HG03066 (cell line): ENCODE results near the gene TOPAZ1.
"Not testable (repeated sequence)": the region's sequence is repeated elsewhere in the genome, so short reads cannot be mapped to it uniquely, and the experiment has no call there.

ENCODE experiments used
- ATAC-seq: cut with Tn5 transposase; IDR thresholded peaks from one replicate; pipeline ENCODE4 v1.9.1; 2021; ENCODE audit warnings: low read depth; ENCODE audit not compliant: unreplicated experiment

The TOPAZ1 gene

GRCh38 chr3:44326515-44326914 is 84.8 kb downstream of the TOPAZ1 start:
- no peak for ATAC-seq

- ATAC-seq = no peak
Observed at GRCh38 chr3:44329946-44330345, 88.3 kb downstream of the TOPAZ1 start.

- no peak for ATAC-seq
Observed at GRCh38 chr3:44330444-44330843, 88.8 kb downstream of the TOPAZ1 start.

- ATAC-seq = no peak
Observed at GRCh38 chr3:44334326-44334725, 92.6 kb downstream of the TOPAZ1 start.

- ATAC-seq = no peak
Observed at GRCh38 chr3:44337248-44337785, 95.6 kb downstream of the TOPAZ1 start.

GRCh38 chr3:44338010-44338827 is 96.5 kb downstream of the TOPAZ1 start, which contains the start of gene TCAIM:
Gene TCAIM (plus strand): TSS chr3:44338766. CDS start chr3:44354783, 16,017 bp downstream.
- peak; percentile 90 for ATAC-seq

GRCh38 chr3:44338828-44339127 is 97.1 kb downstream of the TOPAZ1 start:
- no peak for ATAC-seq

- ATAC-seq = no peak
Observed at GRCh38 chr3:44339181-44340057, 97.7 kb downstream of the TOPAZ1 start.

- no peak for ATAC-seq
Observed at GRCh38 chr3:44340058-44340395, 98.3 kb downstream of the TOPAZ1 start.

- no peak for ATAC-seq
Observed at GRCh38 chr3:44342176-44342790, 100.6 kb downstream of the TOPAZ1 start.

- no peak for ATAC-seq
Observed at GRCh38 chr3:44343421-44343820, 101.7 kb downstream of the TOPAZ1 start.

GRCh38 chr3:44346590-44346989 is 104.9 kb downstream of the TOPAZ1 start:
- not testable (repeated sequence) for ATAC-seq

GRCh38 chr3:44348993-44349392 is 107.3 kb downstream of the TOPAZ1 start:
- no peak for ATAC-seq

- ATAC-seq = no peak
Observed at GRCh38 chr3:44353355-44353924, 111.8 kb downstream of the TOPAZ1 start.

GRCh38 chr3:44355362-44356033 is 113.8 kb downstream of the TOPAZ1 start:
- ATAC-seq = no peak

GRCh38 chr3:44359146-44359751 is 117.6 kb downstream of the TOPAZ1 start:
- ATAC-seq = no peak

GRCh38 chr3:44363591-44363990 is 121.9 kb downstream of the TOPAZ1 start:
- peak; percentile 75 for ATAC-seq

GRCh38 chr3:44365952-44366351 is 124.3 kb downstream of the TOPAZ1 start:
- ATAC-seq = no peak

GRCh38 chr3:44375450-44375849 is 133.8 kb downstream of the TOPAZ1 start:
- ATAC-seq = no peak
